Neural cell (in vitro differentiated cells): Measurements from ENCODE around the gene ATXN2.

Experiments used
- CTCF ChIP-seq: fragments of 450-650 bp; IDR thresholded peaks from 2 replicates; pipeline ENCODE4 v1.5.1; 2014; ENCODE audit warnings: antibody characterized with exemption, mild to moderate bottlenecking, moderate library complexity; ENCODE audit not compliant: poor library complexity, severe bottlenecking
- EZH2 ChIP-seq: fragments of 200-600, 300-800 bp; shearing (Covaris generic), sonication (generic); IDR thresholded peaks from 2 replicates; pipeline ENCODE4 v1.6.1; 2014; ENCODE audit warnings: antibody characterized with exemption, low read length, borderline replicate concordance, mild to moderate bottlenecking; ENCODE audit not compliant: insufficient read depth, poor library complexity, severe bottlenecking
- MXI1 ChIP-seq: fragments of 450-650 bp; conservative IDR thresholded peaks from 2 replicates; pipeline ENCODE4 v1.6.1; 2014; ENCODE audit warnings: antibody characterized with exemption, mild to moderate bottlenecking; ENCODE audit not compliant: poor library complexity, severe bottlenecking
- POLR2AphosphoS5 ChIP-seq: IDR thresholded peaks from 2 replicates; pipeline ENCODE4 v1.6.1; 2012
- REST ChIP-seq: IDR thresholded peaks from 2 replicates; pipeline ENCODE4 v1.6.1; 2012; ENCODE audit warnings: borderline replicate concordance
- TAF1 ChIP-seq: IDR thresholded peaks from 2 replicates; pipeline ENCODE4 v1.6.1; 2012; ENCODE audit warnings: low read depth

DNA sequence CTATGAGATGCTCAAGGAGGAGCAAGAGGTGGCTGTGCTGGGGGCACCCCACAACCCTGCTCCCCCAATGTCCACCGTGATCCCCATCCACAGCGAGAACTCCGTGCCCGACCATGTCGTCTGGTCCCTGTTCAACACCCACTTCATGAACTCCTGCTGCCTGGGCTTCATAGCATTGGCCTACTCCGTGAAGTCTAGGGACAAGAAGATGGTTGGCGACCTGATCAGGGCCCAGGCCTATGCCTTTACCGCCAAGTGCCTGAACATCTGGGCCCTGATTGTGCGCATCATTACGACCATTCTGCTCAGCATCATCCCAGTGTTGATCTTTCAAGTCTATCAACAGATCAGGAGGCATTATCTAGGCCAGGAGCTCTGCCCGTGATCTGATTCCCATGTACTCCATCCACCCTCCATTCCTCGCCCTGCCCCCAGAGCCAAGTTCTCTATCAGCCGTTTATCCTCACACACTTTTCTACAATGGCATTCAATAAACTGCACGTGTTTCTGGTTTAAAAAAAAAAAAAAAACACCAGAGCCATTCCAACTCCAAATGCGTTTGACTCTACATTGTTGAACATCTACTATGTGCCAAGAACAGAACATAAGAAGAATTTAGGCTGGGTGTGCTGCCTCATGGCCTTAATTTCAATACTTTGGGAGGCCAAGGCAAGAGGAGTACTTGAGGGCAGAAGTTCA, 17.5 kb downstream of the ATXN2 start:
- TF ChIP-seq CTCF = no peak
- no peak for TF ChIP-seq POLR2AphosphoS5
- no peak for TF ChIP-seq REST
- no peak for TF ChIP-seq TAF1
- no peak for TF ChIP-seq EZH2
- no peak for TF ChIP-seq MXI1
